ENCODE data around the gene PCOLCE2. TPM values are rescaled to one million over a fixed set of nuclear protein-coding genes. Genes with fewer than 3 reads are reported as not detected.

Gene PCOLCE2
- total RNA-seq (1 to 10 TPM in 2 of 6 donors, under 1 TPM in 4; 0.23 to 2.3 (median 0.61) TPM), polyA plus RNA-seq (1 to 10 TPM in 1 of 2 donors, under 1 TPM in 1; 0.68 to 2.5 TPM)

- DNase-seq, result peak in 5 of 6 donors; percentile 17 to 78 (median 21)
- WGBS, 2 donors, result 0% methylated on average over 52 to 74 of the region's 74 CpGs
- intact Hi-C loops (cut with DNase I), result no loop called here
- no peak for FAIRE-seq
- Histone ChIP-seq H3K27me3 (peaks cover 0 to 6% (median 0%) of the 10 kb centered on the region in 4 donors), H3K36me3 (no peaks in the 10 kb centered on the region), H3K27ac (no peak within 1 kb of the TSS), H3K4me3 (peak within 1 kb of the TSS; percentile 21 to 69 (median 40)), H3K9me3 (no peaks in the 10 kb centered on the region), H3K4me1 (no peaks in the 10 kb centered on the region)
- TF ChIP-seq CTCF (IDR thresholded peaks at IDR 0.05), result no peak
- ATAC-seq, result peak; percentile 70 to 91 (median 82)
These were observed at the start of gene PCOLCE2 for GRCh38 chr3:142888481-142889211. TSS of gene PCOLCE2 (minus strand) at chr3:142889083. CDS start at chr3:142888896, 187 bp downstream.

GRCh38 chr3:142935963-142936362 is 47.1 kb upstream of the PCOLCE2 start:
- no peaks in the 10 kb centered on the region for H3K9me3 ChIP-seq
- H3K36me3 ChIP-seq, result no peaks in the 10 kb centered on the region
- ATAC-seq (no peak), DNase-seq (no peak), FAIRE-seq (no peak)
- H3K27me3 ChIP-seq, result no peaks in the 10 kb centered on the region
- no peak overlapping the region for H3K4me3 ChIP-seq
- H3K27ac ChIP-seq, result no peak overlapping the region
- intact Hi-C loops (cut with DNase I), result no loop called here
- H3K4me1 ChIP-seq, result no peaks in the 10 kb centered on the region
- no peak for TF ChIP-seq CTCF (IDR thresholded peaks at IDR 0.05)
- WGBS, 2 donors, result 55 to 65% methylated on average over 5 of the region's 5 CpGs

- Histone ChIP-seq H3K27me3 (no peaks in the 10 kb centered on the region), H3K27ac (no peak overlapping the region), H3K4me3 (no peak overlapping the region), H3K4me1 (no peaks in the 10 kb centered on the region), H3K36me3 (no peaks in the 10 kb centered on the region), H3K9me3 (no peaks in the 10 kb centered on the region)
- intact Hi-C loops (cut with DNase I), result no loop called here
- WGBS, 2 donors, result 75 to 76% methylated on average over 3 of the region's 3 CpGs
- no peak for FAIRE-seq
- no peak for DNase-seq
- no peak for ATAC-seq
- TF ChIP-seq CTCF (IDR thresholded peaks at IDR 0.05), result no peak
These were observed 46.0 kb upstream of the PCOLCE2 start for GRCh38 chr3:142934887-142935269.

GRCh38 chr3:142934128-142934886 is 45.4 kb upstream of the PCOLCE2 start:
- no peak for TF ChIP-seq CTCF (IDR thresholded peaks at IDR 0.05)
- DNase-seq (no peak), ATAC-seq (no peak), FAIRE-seq (no peak)
- H3K27ac ChIP-seq, result no peak overlapping the region
- intact Hi-C loops (cut with DNase I), result no loop called here
- H3K36me3 ChIP-seq, result no peaks in the 10 kb centered on the region
- 62 to 77% methylated on average over 7 of the region's 7 CpGs for WGBS, 2 donors
- no peaks in the 10 kb centered on the region for H3K27me3 ChIP-seq
- no peaks in the 10 kb centered on the region for H3K9me3 ChIP-seq
- H3K4me1 ChIP-seq, result no peaks in the 10 kb centered on the region
- H3K4me3 ChIP-seq, result no peak overlapping the region
